NCI-H2196 treated with DMSO at 0.1 percent for 48 hours (cell line): ENCODE data around the gene UBE2D3.

Experiments
- DNase-seq: peaks from one replicate; lab custom pipeline; 2025; ENCODE audit not compliant: unreplicated experiment; lab: John Stamatoyannopoulos, UW

The UBE2D3 gene

DNA sequence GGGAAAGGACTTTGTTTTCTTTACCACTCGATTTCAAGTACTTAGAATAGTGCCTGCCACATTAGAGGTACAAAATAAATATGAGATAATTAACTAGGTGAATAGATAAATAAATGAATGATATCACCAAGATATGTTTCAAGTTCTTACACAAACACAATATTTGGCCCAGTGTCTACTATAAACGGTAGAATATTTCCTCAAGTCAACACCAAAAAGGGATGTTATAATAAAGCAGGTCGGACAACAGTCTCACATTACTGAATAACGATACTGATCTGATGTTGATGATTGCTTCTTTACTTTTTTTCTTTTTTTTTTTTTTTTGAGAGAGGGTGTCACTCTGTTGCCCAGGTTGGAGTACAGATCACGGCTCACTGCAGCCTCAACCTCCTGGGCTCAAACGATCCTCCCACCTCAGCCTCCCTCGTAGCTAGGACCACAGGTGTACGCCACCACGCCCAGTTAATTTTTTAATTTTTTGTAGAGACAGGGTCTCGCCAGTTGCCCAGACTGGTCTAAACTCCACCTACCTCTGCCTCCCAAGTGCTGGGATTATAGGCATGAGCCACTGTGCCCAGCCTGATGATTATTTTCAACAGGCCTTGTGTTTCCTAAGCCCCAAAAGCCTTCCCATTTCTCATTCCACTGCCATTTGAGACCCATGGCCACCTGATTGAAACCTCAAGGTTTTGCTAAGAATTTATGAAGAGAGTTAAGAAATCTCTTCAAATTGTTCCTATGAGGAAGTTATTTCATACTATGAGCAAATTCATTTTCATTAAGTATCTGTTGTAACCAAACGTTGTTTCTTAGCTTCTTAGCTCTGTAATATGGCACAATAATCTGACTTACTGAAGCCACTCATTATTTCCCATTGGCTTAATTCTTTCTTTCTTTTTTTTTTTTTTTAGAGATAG is 68.8 kb downstream of the UBE2D3 start:
- DNase-seq, result peak; percentile 32

DNA sequence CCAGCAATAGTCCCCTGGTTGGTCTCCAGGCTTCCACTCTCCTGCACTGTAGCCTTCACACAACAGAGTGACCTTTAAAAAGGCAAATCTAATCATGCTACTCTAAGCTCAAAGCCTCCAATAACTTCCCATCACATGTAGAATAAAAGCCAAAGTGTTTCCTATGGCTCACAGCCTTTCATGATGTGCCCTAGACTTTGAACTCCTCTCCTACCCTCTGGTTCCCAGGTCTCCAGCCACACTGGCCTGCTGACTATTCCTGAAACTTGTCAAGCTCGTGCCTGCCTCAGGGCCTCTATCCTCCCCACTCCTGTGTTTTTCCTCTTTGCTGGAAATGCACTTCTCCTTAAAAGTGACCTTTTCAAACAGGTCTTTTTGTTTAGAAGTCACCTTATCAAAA is 69.7 kb downstream of the UBE2D3 start:
- DNase-seq, result no peak

DNA sequence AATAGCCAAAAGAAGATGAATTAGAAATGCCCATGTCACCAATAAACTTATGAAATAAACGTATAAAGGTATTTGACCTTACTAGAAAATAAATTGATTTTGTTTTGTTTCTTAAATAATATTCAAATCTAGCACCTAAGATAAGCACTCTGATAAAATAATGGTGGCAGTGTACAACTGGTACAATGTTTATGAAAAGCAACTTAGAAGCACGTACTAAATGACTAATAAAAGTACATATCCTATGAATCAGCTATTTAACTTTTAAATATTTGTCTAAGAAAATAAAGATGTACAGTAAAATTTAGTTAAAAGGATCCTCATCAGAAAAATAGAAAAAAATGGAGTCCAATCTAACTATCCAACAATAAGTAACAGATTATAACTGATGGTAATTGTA is 73.3 kb downstream of the UBE2D3 start:
- DNase-seq, result no peak

DNA sequence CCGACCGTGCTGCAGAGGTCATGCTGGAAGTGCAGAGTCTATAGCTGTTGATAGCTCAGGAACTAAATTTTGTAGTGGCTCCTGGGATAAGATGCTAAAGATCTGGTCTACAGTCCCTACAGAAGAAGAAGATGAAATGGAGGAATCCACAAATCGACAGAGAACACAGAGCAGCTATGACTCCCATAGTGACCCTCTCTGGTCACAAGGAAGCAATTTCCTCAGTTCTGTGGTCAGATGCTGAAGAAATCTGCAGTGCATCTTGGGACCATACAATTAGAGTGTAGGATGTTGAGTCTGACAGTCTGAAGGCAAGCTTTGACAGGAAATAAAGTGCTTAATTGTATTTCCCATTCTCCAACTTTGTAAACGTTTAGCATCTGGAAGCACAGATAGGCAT is 75.4 kb downstream of the UBE2D3 start:
- DNase-seq, result no peak
